Measurements from ENCODE around the gene TARS3.

GRCh38 chr15:101612676-101613075 is 111.6 kb downstream of the TARS3 start:
- TF ChIP-seq, protein P1, sequence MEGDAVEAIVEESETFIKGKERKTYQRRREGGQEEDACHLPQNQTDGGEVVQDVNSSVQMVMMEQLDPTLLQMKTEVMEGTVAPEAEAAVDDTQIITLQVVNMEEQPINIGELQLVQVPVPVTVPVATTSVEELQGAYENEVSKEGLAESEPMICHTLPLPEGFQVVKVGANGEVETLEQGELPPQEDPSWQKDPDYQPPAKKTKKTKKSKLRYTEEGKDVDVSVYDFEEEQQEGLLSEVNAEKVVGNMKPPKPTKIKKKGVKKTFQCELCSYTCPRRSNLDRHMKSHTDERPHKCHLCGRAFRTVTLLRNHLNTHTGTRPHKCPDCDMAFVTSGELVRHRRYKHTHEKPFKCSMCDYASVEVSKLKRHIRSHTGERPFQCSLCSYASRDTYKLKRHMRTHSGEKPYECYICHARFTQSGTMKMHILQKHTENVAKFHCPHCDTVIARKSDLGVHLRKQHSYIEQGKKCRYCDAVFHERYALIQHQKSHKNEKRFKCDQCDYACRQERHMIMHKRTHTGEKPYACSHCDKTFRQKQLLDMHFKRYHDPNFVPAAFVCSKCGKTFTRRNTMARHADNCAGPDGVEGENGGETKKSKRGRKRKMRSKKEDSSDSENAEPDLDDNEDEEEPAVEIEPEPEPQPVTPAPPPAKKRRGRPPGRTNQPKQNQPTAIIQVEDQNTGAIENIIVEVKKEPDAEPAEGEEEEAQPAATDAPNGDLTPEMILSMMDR (IDR thresholded peaks at IDR 0.05; ENCODE audit: borderline replicate concordance, extremely low read depth, low read length, poor library complexity, severe bottlenecking), result no peak
- no peak for TF ChIP-seq EZH2 (IDR thresholded peaks at IDR 0.05; ENCODE audit: borderline replicate concordance, low read depth, low read length, severe bottlenecking)

All from DND-41 (cell line).